Stimulated activated naive CD8-positive, alpha-beta T cell treated with anti-CD3 and anti-CD28 coated beads, Interleukin-15, amount 100 ng/mL, for 72 hours (primary cell): ENCODE data around the gene MAMDC4.

Source experiments
- ATAC-seq: fragments of 150-1000 bp; cut with Tn5 transposase; 2 replicates; pipeline ENCODE4 v1.10.0; 2021; ENCODE audit warnings: mild to moderate bottlenecking, moderate library complexity
- DNase-seq, 2 donors: peaks; one replicate each; pipeline ENCODE4 v3.0.0; 2021 to 2022
- H3K27ac Mint-ChIP-seq, 2 donors: one replicate each; pipeline ENCODE4 v1.8.0; 2022; ENCODE audit warnings: mild to moderate bottlenecking in 2 of 2, mixed read lengths in 2 of 2, moderate library complexity in 2 of 2
- H3K27me3 Mint-ChIP-seq: one replicate; pipeline ENCODE4 v1.8.0; 2022; ENCODE audit warnings: mixed read lengths
- H3K4me1 Mint-ChIP-seq: one replicate; pipeline ENCODE4 v1.8.0; 2022; ENCODE audit warnings: mild to moderate bottlenecking, mixed read lengths
- H3K4me3 Mint-ChIP-seq, 2 donors: one replicate each; pipeline ENCODE4 v1.8.0; 2022; ENCODE audit warnings: mild to moderate bottlenecking in 2 of 2, mixed read lengths in 2 of 2, moderate library complexity in 1 of 2
- H3K9me3 Mint-ChIP-seq, 2 donors: one replicate each; pipeline ENCODE4 v1.8.0; 2022; ENCODE audit warnings: mixed read lengths in 2 of 2

MAMDC4 gene

GRCh38 chr9:136820971-136821825, 30.9 kb upstream of the MAMDC4 start:
- ATAC-seq (peak; percentile 51), DNase-seq (no peak)
- Mint-ChIP-seq H3K4me3 (peak overlapping the region; percentile 37 to 77), H3K27ac (peak overlapping the region in 1 of 2 donors; percentile 90), H3K9me3 (no peaks in the 10 kb centered on the region), H3K4me1 (peaks cover 13% of the 10 kb centered on the region), H3K27me3 (no peaks in the 10 kb centered on the region)

DNA sequence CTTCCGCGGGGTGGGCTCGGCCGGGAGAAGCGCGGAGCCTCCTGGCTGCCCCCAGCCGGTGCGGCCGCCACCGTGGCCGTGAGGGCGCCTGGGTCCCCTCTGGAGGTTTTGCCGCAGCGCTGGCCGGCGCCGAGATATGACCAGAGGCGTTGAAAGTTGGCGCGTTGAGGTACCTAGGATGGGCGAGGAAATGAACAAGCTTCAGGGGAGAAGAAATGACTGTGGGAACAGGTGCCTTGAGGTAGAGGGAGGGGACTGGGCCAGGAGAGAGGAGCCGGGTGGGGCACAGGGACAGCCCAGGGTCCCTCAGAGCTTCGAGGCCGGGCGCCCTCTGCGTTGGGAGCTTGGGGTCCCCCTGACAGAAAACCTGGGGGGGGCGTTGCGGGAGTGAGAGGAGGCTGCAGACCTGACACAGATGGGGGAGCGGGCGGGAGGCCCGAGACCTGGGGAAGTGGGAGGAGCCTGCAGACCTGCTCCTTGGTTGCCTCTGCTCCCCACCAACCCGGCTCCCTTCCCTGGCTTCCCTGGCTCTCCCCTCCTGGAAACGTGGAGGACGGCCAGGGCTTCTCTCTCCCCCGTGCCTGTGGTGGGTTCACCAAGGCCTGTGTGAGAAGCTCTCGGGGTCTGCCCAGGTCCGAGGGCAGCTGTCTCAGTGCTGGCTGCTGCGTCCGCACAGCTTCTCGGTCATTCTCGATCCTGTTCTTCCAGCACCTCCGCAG, 30.2 kb upstream of the MAMDC4 start:
- H3K27me3 Mint-ChIP-seq: no peaks in the 10 kb centered on the region

GRCh38 chr9:136823136-136824046, 28.8 kb upstream of the MAMDC4 start:
- no peak for ATAC-seq
- H3K4me3 Mint-ChIP-seq: no peak overlapping the region
- no peaks in the 10 kb centered on the region for H3K27me3 Mint-ChIP-seq
- H3K27ac Mint-ChIP-seq: peak overlapping the region in 1 of 2 donors; percentile 67
- no peak for DNase-seq
- peaks cover 8% of the 10 kb centered on the region for H3K4me1 Mint-ChIP-seq
- no peaks in the 10 kb centered on the region for H3K9me3 Mint-ChIP-seq

More for the DNA sequence above, 30.2 kb upstream of the MAMDC4 start:
- Mint-ChIP-seq H3K9me3 (no peaks in the 10 kb centered on the region), H3K4me3 (peak overlapping the region in 1 of 2 donors; percentile 33), H3K27ac (no peak overlapping the region), H3K4me1 (peaks cover 11% of the 10 kb centered on the region)
- ATAC-seq (no peak), DNase-seq (no peak)

DNA sequence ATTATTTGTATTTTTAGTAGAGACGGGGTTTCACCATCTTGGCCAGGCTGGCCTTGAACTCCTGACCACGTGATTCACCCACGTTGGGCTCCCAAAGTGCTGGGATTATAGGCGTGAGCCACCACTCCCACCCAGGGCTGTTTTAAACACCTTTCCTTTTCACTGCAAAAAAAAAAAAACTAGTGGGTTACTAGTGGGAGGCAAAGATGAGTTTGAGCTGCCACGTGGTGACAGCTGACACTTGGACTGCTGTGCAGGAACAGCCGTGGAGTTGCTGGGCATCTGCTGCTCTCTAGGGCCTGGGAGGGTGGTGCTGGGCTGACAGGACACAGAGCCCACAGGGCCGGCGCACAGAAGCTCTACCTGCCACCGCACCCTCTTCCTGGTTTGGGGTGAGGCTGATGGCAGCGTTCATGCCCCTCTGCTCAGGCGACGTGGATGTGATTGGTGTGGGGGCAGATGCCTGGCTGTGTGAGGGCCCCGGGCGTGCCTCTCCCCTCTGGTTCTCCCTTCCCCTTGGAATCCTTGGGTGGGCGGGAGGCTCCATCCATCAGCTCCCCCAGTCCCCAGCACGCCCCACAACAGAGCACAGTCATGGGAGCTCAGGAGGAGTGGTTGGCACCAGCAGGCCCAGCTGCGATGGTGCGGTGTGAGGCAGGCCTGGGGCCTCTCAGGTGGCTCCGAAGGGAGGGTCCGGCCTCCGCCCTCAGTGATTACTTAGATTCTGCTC, 27.5 kb upstream of the MAMDC4 start:
- no peaks in the 10 kb centered on the region for H3K27me3 Mint-ChIP-seq
- DNase-seq (no peak), ATAC-seq (peak; percentile 25)
- peaks cover 8% of the 10 kb centered on the region for H3K4me1 Mint-ChIP-seq
- H3K4me3 Mint-ChIP-seq: no peak overlapping the region
- H3K9me3 Mint-ChIP-seq: no peaks in the 10 kb centered on the region
- H3K27ac Mint-ChIP-seq: peak overlapping the region in 1 of 2 donors; percentile 6

DNA sequence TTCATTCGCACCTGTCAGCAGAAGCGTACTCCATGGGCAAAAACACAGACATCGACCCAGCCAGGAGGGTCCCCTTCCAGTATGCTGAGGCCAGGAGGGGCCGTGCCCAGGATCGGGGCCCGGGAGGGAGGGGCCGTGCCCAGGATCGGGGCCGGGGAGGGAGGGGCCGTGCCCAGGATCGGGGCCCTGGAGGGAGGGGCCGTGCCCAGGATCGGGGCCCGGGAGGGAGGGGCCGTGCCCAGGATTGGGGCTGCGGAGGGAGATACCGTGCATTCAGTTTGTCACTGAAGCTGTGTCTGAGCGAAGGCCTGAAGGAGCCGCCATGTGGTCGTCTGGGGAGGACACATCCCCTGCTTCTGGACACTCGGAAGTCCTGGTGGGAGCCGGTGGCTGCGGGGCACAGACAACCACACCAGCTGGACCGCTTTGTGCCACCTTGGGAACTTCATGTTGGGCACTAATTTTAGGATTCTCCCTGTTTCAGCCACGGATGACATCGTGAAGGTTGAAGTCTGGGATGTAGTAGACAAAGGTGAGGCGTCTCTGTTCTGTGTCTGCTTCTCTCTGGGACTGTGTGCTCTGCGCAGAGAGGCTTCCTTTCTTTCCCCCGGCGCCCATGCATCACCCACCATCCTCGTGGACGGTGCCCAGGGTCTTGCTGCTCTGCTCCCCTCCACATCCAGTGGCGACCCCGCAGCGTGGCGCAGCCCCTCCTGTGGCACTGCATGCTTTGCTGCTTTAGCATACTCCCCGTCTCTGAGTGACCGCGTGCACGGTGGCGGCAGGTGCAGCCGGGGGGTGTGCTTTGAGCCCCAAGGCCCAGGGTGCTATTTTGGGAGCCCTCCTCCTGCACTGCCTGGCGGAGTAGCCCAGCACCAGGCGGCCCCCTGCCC, 26.6 kb upstream of the MAMDC4 start:
- Mint-ChIP-seq H3K9me3 (no peaks in the 10 kb centered on the region), H3K27me3 (no peaks in the 10 kb centered on the region), H3K4me3 (no peak overlapping the region), H3K4me1 (peaks cover 8% of the 10 kb centered on the region), H3K27ac (no peak overlapping the region)
- ATAC-seq (peak; percentile 47), DNase-seq (no peak)

DNA sequence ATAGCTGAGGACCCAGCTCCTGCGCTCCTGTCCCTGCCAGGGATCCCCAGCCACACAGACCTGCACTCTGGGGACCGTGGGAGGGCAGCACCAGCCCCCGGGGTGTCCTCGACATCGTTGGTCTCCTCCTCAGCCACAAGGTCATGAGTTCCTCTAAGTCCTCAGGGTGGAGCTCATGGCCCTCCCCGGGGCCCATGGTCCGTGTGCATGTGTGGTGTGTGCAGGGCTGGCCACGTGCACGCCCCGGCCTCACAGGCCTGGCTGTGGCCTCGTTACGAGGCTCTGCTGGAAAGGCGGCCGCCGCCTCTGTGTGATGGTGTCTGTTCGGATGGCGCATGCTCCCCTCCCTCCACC, 26.0 kb upstream of the MAMDC4 start:
- Mint-ChIP-seq H3K27me3 (no peaks in the 10 kb centered on the region), H3K9me3 (no peaks in the 10 kb centered on the region), H3K4me1 (peaks cover 2% of the 10 kb centered on the region), H3K27ac (no peak overlapping the region), H3K4me3 (no peak overlapping the region)
- ATAC-seq (no peak), DNase-seq (no peak)

GRCh38 chr9:136826703-136827582, 25.2 kb upstream of the MAMDC4 start:
- Mint-ChIP-seq H3K4me1 (no peaks in the 10 kb centered on the region), H3K27ac (no peak overlapping the region), H3K4me3 (no peak overlapping the region), H3K9me3 (no peaks in the 10 kb centered on the region), H3K27me3 (no peaks in the 10 kb centered on the region)
- no peak for ATAC-seq
- no peak for DNase-seq

- DNase-seq: no peak
- no peak for ATAC-seq
- Mint-ChIP-seq H3K9me3 (no peaks in the 10 kb centered on the region), H3K27me3 (no peaks in the 10 kb centered on the region), H3K4me1 (no peaks in the 10 kb centered on the region), H3K27ac (peak overlapping the region in 1 of 2 donors; percentile 27), H3K4me3 (no peak overlapping the region)
Measured at GRCh38 chr9:136827794-136828473, 24.2 kb upstream of the MAMDC4 start.

DNA sequence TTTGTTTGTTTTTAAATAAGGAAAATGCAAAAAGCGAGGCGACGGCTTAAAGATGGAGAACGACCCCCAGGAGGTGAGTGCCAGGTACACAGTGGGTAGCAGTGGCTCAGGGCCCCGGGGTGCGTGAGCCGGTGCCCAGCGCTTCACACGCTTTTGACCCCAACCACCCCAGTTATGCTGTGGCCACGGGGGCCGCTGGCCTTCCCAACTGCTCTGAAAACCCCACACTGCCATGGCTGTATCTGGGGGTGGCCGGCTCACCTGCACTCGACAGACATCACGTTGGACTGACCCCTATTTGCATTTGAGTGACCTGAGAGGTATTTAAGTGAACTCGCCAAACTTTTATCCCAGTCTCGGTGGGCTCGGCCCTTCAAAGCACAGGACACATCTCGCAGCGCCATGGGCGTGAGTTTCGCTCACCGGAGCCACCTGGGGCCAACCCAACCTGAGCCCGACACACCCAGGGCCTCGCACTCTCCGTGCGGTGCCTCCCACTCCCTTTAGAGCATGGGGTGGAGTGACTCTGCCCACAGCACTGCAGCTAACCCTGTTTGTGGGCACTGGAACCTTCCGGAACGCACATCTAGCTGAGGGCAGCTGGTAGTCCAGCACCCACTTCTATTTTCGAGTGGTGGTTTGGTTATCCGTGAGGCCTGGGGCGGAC, 23.5 kb upstream of the MAMDC4 start:
- no peak overlapping the region for H3K27ac Mint-ChIP-seq
- H3K27me3 Mint-ChIP-seq: no peaks in the 10 kb centered on the region
- H3K9me3 Mint-ChIP-seq: no peaks in the 10 kb centered on the region
- H3K4me1 Mint-ChIP-seq: no peaks in the 10 kb centered on the region
- DNase-seq: no peak
- H3K4me3 Mint-ChIP-seq: no peak overlapping the region
- ATAC-seq: no peak

DNA sequence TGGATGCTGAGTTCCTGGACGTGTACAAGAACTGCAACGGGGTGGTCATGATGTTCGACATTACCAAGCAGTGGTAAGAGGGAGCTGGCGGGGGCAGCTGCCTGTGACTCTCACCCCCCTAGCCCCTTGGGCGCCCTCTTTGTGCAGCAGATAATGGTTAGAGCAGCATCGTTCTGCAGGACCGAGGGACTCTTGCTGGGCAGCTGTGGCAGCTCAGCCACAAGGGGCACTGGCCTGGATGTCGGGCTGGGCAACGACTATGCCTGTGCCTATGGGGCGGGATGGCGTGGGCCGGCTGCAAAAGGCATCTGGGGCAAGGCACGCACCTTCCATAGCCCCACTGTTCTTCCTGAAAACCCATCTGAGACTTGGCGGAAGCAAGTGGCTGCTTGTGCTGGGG, 22.7 kb upstream of the MAMDC4 start:
- H3K27me3 Mint-ChIP-seq: no peaks in the 10 kb centered on the region
- ATAC-seq (no peak), DNase-seq (no peak)
- no peak overlapping the region for H3K27ac Mint-ChIP-seq
- H3K4me1 Mint-ChIP-seq: no peaks in the 10 kb centered on the region
- no peak overlapping the region for H3K4me3 Mint-ChIP-seq
- H3K9me3 Mint-ChIP-seq: no peaks in the 10 kb centered on the region

DNA sequence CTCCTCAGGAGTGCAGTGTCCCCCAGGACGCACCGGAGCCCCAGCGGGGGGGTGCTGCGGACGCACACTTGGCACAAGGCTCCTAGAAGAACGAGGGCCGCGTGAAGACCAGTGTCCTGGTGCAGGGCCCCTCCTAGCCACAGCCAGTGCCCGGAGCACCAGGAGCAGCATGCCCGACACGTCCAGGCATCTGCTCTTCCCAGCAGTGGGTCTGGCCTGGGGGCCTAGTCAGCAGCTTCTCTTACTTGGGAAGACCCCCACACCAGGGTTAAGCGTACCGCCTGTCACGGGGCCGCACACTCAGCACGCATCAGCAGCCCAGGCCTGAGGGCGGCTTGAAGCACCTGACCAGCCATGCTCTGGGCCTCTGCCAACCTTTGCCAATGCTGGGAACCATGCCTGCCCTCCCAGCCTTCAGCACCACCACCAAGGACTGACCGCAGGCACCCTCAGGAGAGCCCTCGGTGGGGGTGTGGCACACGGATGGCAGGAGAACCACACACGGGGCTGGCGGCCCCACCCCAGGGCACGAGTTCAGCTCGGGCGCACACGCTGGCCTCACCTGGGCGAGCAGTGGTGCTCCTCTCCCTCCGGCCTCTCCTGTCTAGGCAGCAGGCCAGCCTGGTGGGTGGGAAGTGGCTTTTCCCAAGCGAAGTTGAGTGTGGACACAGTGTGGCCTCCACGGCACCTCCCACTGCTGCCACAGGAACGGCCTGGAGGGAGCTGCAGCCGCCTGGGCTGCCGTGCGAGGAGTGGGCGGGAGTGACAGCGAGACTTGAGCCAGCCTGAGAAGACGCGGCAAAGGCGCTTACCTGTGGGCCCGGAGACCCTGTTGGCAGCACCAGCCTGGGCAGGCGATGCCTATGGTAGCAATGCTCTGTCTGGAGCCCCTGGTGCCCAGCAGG, 21.9 kb upstream of the MAMDC4 start:
- Mint-ChIP-seq H3K4me1 (no peaks in the 10 kb centered on the region), H3K9me3 (no peaks in the 10 kb centered on the region)

More for the DNA sequence above, 21.9 kb upstream of the MAMDC4 start:
- Mint-ChIP-seq H3K4me3 (no peak overlapping the region), H3K27ac (no peak overlapping the region), H3K27me3 (no peaks in the 10 kb centered on the region)
- no peak for ATAC-seq
- no peak for DNase-seq
